GM12878 (cell line): ENCODE data around the gene PTCHD4. TPM values are rescaled to one million over a fixed set of nuclear protein-coding genes. Genes with fewer than 3 reads are reported as not detected.
"Not testable (repeated sequence)": the region's sequence is repeated elsewhere in the genome, so short reads cannot be mapped to it uniquely, and the experiment has no call there.

Source experiments
- ATAC-seq: fragments of 200-7000 bp; cut with Tn5 transposase; 3 replicates; pipeline ENCODE4 v1.9.1; 2020; ENCODE audit warnings: mild to moderate bottlenecking, moderate library complexity
- BruUV-seq: library from RNA; stranded (reverse); fragments of 400-500 nt; replicated peaks from 2 replicates; lab custom pipeline; 2021; lab: Mats Ljungman, UMichigan
- CTCF ChIA-PET: fragments of 300-600 bp; sonication (Branson Sonifier 250); formaldehyde crosslinking; extraction: SDS; loops from one replicate; lab custom pipeline; 2021; ENCODE audit warnings: inconsistent platforms; lab: Yijun Ruan, JAX
- POLR2A ChIA-PET: fragments of 350-600 bp; formaldehyde crosslinking; extraction: SDS; loops from one replicate; lab custom pipeline; 2021; ENCODE audit warnings: inconsistent platforms; lab: Charles Lee
- RAD21 ChIA-PET: fragments of 300-600 bp; sonication (Branson Sonifier 250); formaldehyde crosslinking; loops from one replicate; lab custom pipeline; 2023; ENCODE audit warnings: antibody characterized with exemption; ENCODE audit not compliant: unreplicated experiment; lab: Charles Lee
- SMC1A ChIA-PET: fragments of 300-600 bp; sonication (Branson Sonifier 250); formaldehyde crosslinking; loops from one replicate; lab custom pipeline; 2023; ENCODE audit not compliant: unreplicated experiment, uncharacterized antibody; lab: Charles Lee
- DNase-seq: peaks from one replicate; pipeline ENCODE4 v3.0.0-alpha.2; 2011; ENCODE audit warnings: low read depth, low spot score
- FAIRE-seq: peaks from 3 replicates; lab custom pipeline; 2011; peaks lifted over from hg19 to GRCh38; lab: Jason Lieb, UNC
- H2AFZ ChIP-seq: 2 replicates; pipeline ENCODE4 v1.6.0; 2011; ENCODE audit warnings: low read depth, low read length, control low read depth; ENCODE audit not compliant: control insufficient read depth
- H3K27ac ChIP-seq: 2 replicates; pipeline ENCODE4 v1.5.1; 2011; ENCODE audit warnings: control low read depth; ENCODE audit not compliant: control insufficient read depth, insufficient read depth
- H3K27me3 ChIP-seq, 2 experiments: replicated peaks in 1 of 2; 2 replicates each; pipeline versions ENCODE4 v1.6.0 to v1.6.1; 2011; ENCODE audit warnings: low read length in 1 of 2; ENCODE audit not compliant: control insufficient read depth in 2 of 2, insufficient read depth in 2 of 2
- H3K36me3 ChIP-seq, 2 experiments: 2 replicates each; pipeline ENCODE4 v1.5.1; 2011; ENCODE audit warnings: low read length in 1 of 2; ENCODE audit not compliant: control insufficient read depth in 2 of 2, insufficient read depth in 2 of 2
- H3K4me1 ChIP-seq: 2 replicates; pipeline ENCODE4 v1.6.1; 2011; ENCODE audit warnings: mild to moderate bottlenecking, low read length, moderate library complexity, mixed read lengths; ENCODE audit not compliant: control insufficient read depth, insufficient read depth
- H3K4me2 ChIP-seq: 2 replicates; pipeline ENCODE4 v1.6.0; 2011; ENCODE audit warnings: control low read depth; ENCODE audit not compliant: control insufficient read depth, insufficient read depth
- H3K4me3 ChIP-seq: fragments of 200-600 bp; sonication (generic); 2 replicates; pipeline ENCODE4 v1.5.1; 2016
- H3K79me2 ChIP-seq: 2 replicates; pipeline ENCODE4 v1.6.0; 2011; ENCODE audit warnings: low read length; ENCODE audit not compliant: control insufficient read depth, insufficient read depth
- H3K9ac ChIP-seq: 2 replicates; pipeline ENCODE4 v1.8.0; 2011; ENCODE audit warnings: low read length, control low read depth, mixed read lengths; ENCODE audit not compliant: control insufficient read depth, insufficient read depth
- H3K9me3 ChIP-seq: replicated peaks from 3 replicates; pipeline ENCODE4 v1.5.1; 2011; ENCODE audit warnings: mild to moderate bottlenecking, low read length; ENCODE audit not compliant: control insufficient read depth, insufficient read depth
- H4K20me1 ChIP-seq: 2 replicates; pipeline ENCODE4 v1.6.0; 2011; ENCODE audit not compliant: control insufficient read depth, insufficient read depth
- BACH1 ChIP-seq: fragments of 450-650 bp; IDR thresholded peaks from 2 replicates; pipeline ENCODE4 v1.6.1; 2017; ENCODE audit warnings: mild to moderate bottlenecking, borderline replicate concordance
- BHLHE40 ChIP-seq, 2 experiments: fragments of 450-650 bp in 1 of 2; IDR thresholded peaks; 2 replicates each; pipeline ENCODE4 v1.6.1; 2011 to 2017; ENCODE audit warnings: low read depth in 2 of 2, borderline replicate concordance in 1 of 2, improper control_type of control experiment in 1 of 2, low read length in 1 of 2, mild to moderate bottlenecking in 1 of 2
- CBX3 ChIP-seq: fragments of 200-600 bp; sonication (generic); IDR thresholded peaks from 2 replicates; pipeline ENCODE4 v1.6.1; 2016; ENCODE audit warnings: low read depth, borderline replicate concordance
- CREM ChIP-seq: IDR thresholded peaks from 2 replicates; pipeline ENCODE4 v1.6.1; 2014; ENCODE audit warnings: antibody characterized with exemption, low read depth
- EED ChIP-seq: sonication (generic); IDR thresholded peaks from 2 replicates; pipeline ENCODE4 v1.6.1; 2016; ENCODE audit warnings: antibody characterized with exemption, low read depth
- PAX5 ChIP-seq: IDR thresholded peaks from 2 replicates; pipeline ENCODE4 v1.6.1; 2011; ENCODE audit warnings: low read depth, low read length, borderline replicate concordance
- RAD51 ChIP-seq: fragments of 450-650 bp; IDR thresholded peaks from 2 replicates; pipeline ENCODE4 v1.6.1; 2016; ENCODE audit warnings: moderate library complexity, mild to moderate bottlenecking, inconsistent platforms
- WGBS: methylation state at CpG from one replicate; pipeline ENCODE4 v1.1.6; 2016; ENCODE audit warnings: low lambda C conversion rate; ENCODE audit not compliant: insufficient replicate concordance, insufficient coverage; ENCODE audit errors: missing lambda C conversion rate; 5-methylcytosine and 5-hydroxymethylcytosine counted together
- in situ Hi-C: fragments of 300-500 bp; cut with MboI; formaldehyde crosslinking; loops from 9 replicates; pipeline ENCODE4 v1.14.3; 2018; ENCODE audit warnings: mixed read lengths
- intact Hi-C: fragments of 100-400 bp; cut with micrococcal nuclease; formaldehyde crosslinking; loops from one replicate; pipeline ENCODE4 v1.14.2; 2022; ENCODE audit not compliant: unreplicated experiment
- polyA plus RNA-seq, 11 experiments: library from polyadenylated mRNA; depleted of rRNA in 4 of 11; unstranded in 6 of 11; stranded (reverse) in 5 of 11; fragments of >200 nt; fragmentation: Nextera tagmentation in 4 of 11; fragmentation: Illumina TruSeq in 1 of 11; extraction: Ambion mirVana in 4 of 11; extraction: Trizol in 1 of 11; gene quantifications; 1 replicate in 1 of 11; 2 replicates in 10 of 11; pipeline versions ENCODE4 v1.2.1 to v1.2.3, GENCODE V29; 2011 to 2016; ENCODE audit warnings: inconsistent platforms in 2 of 11, missing spikeins in 2 of 11, low read depth in 1 of 11
- total RNA-seq, 4 experiments: library from RNA; depleted of rRNA in 3 of 4; stranded (reverse); fragments of >200 nt in 3 of 4; fragmentation: Illumina TruSeq in 1 of 4; extraction: Trizol in 1 of 4; gene quantifications; 2 replicates each; pipeline versions ENCODE4 v1.2.1 to v1.2.3, GENCODE V29; 2013 to 2021
- TF ChIP-seq, protein P1 (sequence below): fragments of 450-650 bp; IDR thresholded peaks from 2 replicates; pipeline ENCODE4 v1.6.1; 2016; ENCODE audit warnings: mild to moderate bottlenecking, moderate library complexity, borderline replicate concordance
- TF ChIP-seq, protein P2 (sequence below): IDR thresholded peaks from 2 replicates; pipeline ENCODE4 v1.6.1; 2012; ENCODE audit warnings: low read length, inconsistent platforms

Gene PTCHD4
- total and polyA plus RNA-seq, 10 of the 15 experiments (the other 5 are each of a cell fraction or from before 2014, with no cell fraction given), result 0.02 to 0.17 (median 0.07) TPM; not detected in 3

DNA sequence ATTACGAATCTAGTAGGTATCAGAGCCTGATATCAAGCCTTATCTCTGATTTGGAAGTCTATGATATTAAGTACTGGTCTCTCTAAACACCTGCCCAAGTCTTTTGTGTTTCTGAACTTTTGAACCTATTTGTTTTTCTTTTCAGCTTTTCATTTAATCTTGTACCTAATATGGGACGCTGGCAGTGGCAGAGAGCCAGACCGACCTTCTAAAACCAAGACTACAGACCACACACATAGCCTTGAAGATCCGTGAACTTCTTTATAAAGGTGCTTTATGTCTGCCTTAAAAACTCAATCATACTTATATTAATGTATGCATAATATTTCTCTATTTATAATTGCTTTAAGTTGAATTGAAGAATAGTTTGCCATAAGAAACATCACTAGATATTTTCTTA, 12.6 kb upstream of the PTCHD4 start:
- SMC1A ChIA-PET, result interaction anchor here (1.1 to 1.2 kb wide), 2 partner anchors 19 to 21 kb away, joined by 4 read pairs; no protein-coding TSS in a partner anchor
- Histone ChIP-seq H3K9ac (no peak overlapping the region), H3K36me3 (no peaks in the 10 kb centered on the region), H2AFZ (no peak overlapping the region), H3K27me3 (no peaks in the 10 kb centered on the region), H3K4me2 (no peak overlapping the region), H3K9me3 (no peaks in the 10 kb centered on the region), H3K79me2 (no peaks in the 10 kb centered on the region), H3K27ac (no peak overlapping the region), H4K20me1 (no peaks in the 10 kb centered on the region), H3K4me3 (no peak overlapping the region), H3K4me1 (no peaks in the 10 kb centered on the region)
- POLR2A ChIA-PET, result no interaction called here
- WGBS, result 1% methylated on average over 4 of the region's 4 CpGs
- CTCF ChIA-PET, result interaction anchor here (0.6 kb wide), 1 partner anchor 732 kb away, joined by 3 read pairs; no protein-coding TSS in a partner anchor
- RAD21 ChIA-PET, result interaction anchor here (0.9 kb wide), 1 partner anchor 36 kb away, joined by 3 read pairs; no protein-coding TSS in a partner anchor
- intact Hi-C loops, result no loop called here
- FAIRE-seq (no peak), ATAC-seq (no peak), DNase-seq (no peak)
- TF ChIP-seq EED, result no peak
- TF ChIP-seq, protein P1, sequence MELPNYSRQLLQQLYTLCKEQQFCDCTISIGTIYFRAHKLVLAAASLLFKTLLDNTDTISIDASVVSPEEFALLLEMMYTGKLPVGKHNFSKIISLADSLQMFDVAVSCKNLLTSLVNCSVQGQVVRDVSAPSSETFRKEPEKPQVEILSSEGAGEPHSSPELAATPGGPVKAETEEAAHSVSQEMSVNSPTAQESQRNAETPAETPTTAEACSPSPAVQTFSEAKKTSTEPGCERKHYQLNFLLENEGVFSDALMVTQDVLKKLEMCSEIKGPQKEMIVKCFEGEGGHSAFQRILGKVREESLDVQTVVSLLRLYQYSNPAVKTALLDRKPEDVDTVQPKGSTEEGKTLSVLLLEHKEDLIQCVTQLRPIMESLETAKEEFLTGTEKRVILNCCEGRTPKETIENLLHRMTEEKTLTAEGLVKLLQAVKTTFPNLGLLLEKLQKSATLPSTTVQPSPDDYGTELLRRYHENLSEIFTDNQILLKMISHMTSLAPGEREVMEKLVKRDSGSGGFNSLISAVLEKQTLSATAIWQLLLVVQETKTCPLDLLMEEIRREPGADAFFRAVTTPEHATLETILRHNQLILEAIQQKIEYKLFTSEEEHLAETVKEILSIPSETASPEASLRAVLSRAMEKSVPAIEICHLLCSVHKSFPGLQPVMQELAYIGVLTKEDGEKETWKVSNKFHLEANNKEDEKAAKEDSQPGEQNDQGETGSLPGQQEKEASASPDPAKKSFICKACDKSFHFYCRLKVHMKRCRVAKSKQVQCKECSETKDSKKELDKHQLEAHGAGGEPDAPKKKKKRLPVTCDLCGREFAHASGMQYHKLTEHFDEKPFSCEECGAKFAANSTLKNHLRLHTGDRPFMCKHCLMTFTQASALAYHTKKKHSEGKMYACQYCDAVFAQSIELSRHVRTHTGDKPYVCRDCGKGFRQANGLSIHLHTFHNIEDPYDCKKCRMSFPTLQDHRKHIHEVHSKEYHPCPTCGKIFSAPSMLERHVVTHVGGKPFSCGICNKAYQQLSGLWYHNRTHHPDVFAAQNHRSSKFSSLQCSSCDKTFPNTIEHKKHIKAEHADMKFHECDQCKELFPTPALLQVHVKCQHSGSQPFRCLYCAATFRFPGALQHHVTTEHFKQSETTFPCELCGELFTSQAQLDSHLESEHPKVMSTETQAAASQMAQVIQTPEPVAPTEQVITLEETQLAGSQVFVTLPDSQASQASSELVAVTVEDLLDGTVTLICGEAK, result no peak
- no peak for TF ChIP-seq RAD51
- TF ChIP-seq BHLHE40 (IDR thresholded peaks at IDR 0.05; ENCODE audit: borderline replicate concordance in 1 of 2, low read depth in 2 of 2, low read length in 1 of 2), result no peak
- TF ChIP-seq PAX5, result no peak
- TF ChIP-seq BACH1, result no peak
- no peak for TF ChIP-seq CBX3
- no peak for TF ChIP-seq CREM
- TF ChIP-seq, protein P2, sequence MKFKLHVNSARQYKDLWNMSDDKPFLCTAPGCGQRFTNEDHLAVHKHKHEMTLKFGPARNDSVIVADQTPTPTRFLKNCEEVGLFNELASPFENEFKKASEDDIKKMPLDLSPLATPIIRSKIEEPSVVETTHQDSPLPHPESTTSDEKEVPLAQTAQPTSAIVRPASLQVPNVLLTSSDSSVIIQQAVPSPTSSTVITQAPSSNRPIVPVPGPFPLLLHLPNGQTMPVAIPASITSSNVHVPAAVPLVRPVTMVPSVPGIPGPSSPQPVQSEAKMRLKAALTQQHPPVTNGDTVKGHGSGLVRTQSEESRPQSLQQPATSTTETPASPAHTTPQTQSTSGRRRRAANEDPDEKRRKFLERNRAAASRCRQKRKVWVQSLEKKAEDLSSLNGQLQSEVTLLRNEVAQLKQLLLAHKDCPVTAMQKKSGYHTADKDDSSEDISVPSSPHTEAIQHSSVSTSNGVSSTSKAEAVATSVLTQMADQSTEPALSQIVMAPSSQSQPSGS, result no peak
- no TSS peak for BruUV-seq
- in situ Hi-C loops, result no loop called here

DNA sequence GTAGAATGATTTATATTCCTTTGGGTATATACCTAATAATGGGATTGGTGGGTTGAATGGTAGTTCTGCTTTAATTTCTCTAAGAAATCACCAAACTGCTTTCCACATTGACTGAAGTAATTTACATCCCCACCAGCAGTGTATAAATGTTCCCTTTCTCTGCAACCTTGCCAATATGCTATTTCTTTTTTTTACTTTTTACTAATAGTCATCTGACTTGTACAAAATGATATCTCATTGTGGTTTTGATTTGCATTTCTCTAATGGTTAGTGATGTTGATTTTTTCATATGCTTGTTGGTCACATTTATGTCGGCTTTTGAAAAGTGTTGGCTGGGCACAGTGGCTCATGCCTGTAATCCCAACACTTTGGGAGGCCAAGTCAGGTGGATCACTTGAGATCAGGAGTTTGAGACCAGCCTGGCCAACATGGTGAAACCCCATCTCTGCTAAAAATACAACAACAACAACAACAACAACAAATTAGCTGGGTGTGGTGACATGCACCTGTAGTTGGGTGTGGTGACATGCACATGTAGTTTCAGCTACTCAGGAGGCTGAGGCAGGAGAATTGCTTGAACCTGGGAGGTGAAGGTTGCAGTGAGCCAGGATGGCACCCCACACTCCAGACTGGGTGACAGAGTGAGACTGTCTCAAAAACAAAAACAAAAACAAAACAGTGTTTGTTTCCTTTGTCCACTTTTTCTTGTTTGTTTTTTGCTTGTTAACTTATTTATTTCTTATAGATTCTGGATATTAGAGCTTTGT, 11.2 kb upstream of the PTCHD4 start:
- FAIRE-seq, H2AFZ ChIP-seq, H3K9me3 ChIP-seq, DNase-seq, BruUV-seq, in situ Hi-C loops, POLR2A ChIA-PET, H3K9ac ChIP-seq, H4K20me1 ChIP-seq, H3K27me3 ChIP-seq, intact Hi-C loops, H3K27ac ChIP-seq, H3K4me1 ChIP-seq, H3K4me2 ChIP-seq, RAD21 ChIA-PET, H3K4me3 ChIP-seq, CTCF ChIA-PET, H3K36me3 ChIP-seq, ATAC-seq, H3K79me2 ChIP-seq, SMC1A ChIA-PET: not testable (repeated sequence)
- WGBS, result 0% methylated on average over 1 of the region's 1 CpG
